HUES6 (cell line): ENCODE results near the gene CFAP61.

Source experiments
- H3K27ac ChIP-seq: 2 replicates; pipeline ENCODE4 v1.7.0; 2013; ENCODE audit warnings: low read depth, mild to moderate bottlenecking, low read length, inconsistent platforms
- H3K27me3 ChIP-seq: 2 replicates; pipeline ENCODE4 v1.6.1; 2013; ENCODE audit warnings: low read length; ENCODE audit not compliant: control insufficient read depth, insufficient read depth
- H3K36me3 ChIP-seq: 2 replicates; pipeline ENCODE4 v1.6.1; 2013; ENCODE audit warnings: low read length; ENCODE audit not compliant: control insufficient read depth, insufficient read depth
- H3K4me1 ChIP-seq: 2 replicates; pipeline ENCODE4 v1.6.1; 2013; ENCODE audit warnings: low read length; ENCODE audit not compliant: control insufficient read depth, insufficient read depth
- H3K4me3 ChIP-seq: 2 replicates; pipeline ENCODE4 v1.5.1; 2013; ENCODE audit warnings: low read depth, low read length
- H3K9ac ChIP-seq: one replicate; pipeline ENCODE4 v1.6.1; 2013; ENCODE audit warnings: mild to moderate bottlenecking, low read length
- H3K9me3 ChIP-seq: 2 replicates; pipeline ENCODE4 v1.6.1; 2013; ENCODE audit warnings: low read depth, low read length; ENCODE audit not compliant: control insufficient read depth, insufficient read depth

CFAP61 gene

GRCh38 chr20:20390393-20390792 is 338.1 kb downstream of the CFAP61 start:
- Histone ChIP-seq H3K27me3 (no peaks in the 10 kb centered on the region), H3K27ac (no peak overlapping the region), H3K9ac (no peak overlapping the region), H3K9me3 (no peaks in the 10 kb centered on the region), H3K4me3 (no peak overlapping the region), H3K4me1 (no peaks in the 10 kb centered on the region), H3K36me3 (0 out of 2 replicates have a peak, but pooled peaks cover 3% of the 10 kb centered on the region)

- Histone ChIP-seq H3K9me3 (no peaks in the 10 kb centered on the region), H3K4me3 (no peak overlapping the region), H3K27ac (no peak overlapping the region), H3K9ac (no peak overlapping the region), H3K36me3 (0 out of 2 replicates have a peak, but pooled peaks cover 3% of the 10 kb centered on the region), H3K4me1 (no peaks in the 10 kb centered on the region), H3K27me3 (no peaks in the 10 kb centered on the region)
Measured at GRCh38 chr20:20391115-20391514, 338.8 kb downstream of the CFAP61 start.

- Histone ChIP-seq H3K4me3 (no peak overlapping the region), H3K27ac (no peak overlapping the region), H3K9ac (no peak overlapping the region), H3K9me3 (no peaks in the 10 kb centered on the region), H3K27me3 (no peaks in the 10 kb centered on the region), H3K4me1 (no peaks in the 10 kb centered on the region), H3K36me3 (0 out of 2 replicates have a peak, but pooled peaks cover 3% of the 10 kb centered on the region)
Measured at GRCh38 chr20:20391766-20392165, 339.4 kb downstream of the CFAP61 start.

- no peak overlapping the region for H3K27ac ChIP-seq
- H3K9ac ChIP-seq = no peak overlapping the region
Measured at GRCh38 chr20:20393207-20394120, 341.1 kb downstream of the CFAP61 start.

GRCh38 chr20:20395087-20395486 is 342.8 kb downstream of the CFAP61 start:
- no peaks in the 10 kb centered on the region for H3K9me3 ChIP-seq
- no peaks in the 10 kb centered on the region for H3K4me1 ChIP-seq
- H3K36me3 ChIP-seq = 0 out of 2 replicates have a peak, but pooled peaks cover 3% of the 10 kb centered on the region
- H3K4me3 ChIP-seq = no peak overlapping the region
- H3K9ac ChIP-seq = no peak overlapping the region
- no peaks in the 10 kb centered on the region for H3K27me3 ChIP-seq
- H3K27ac ChIP-seq = no peak overlapping the region

More at GRCh38 chr20:20393207-20394120, 341.1 kb downstream of the CFAP61 start:
- H3K9me3 ChIP-seq = no peaks in the 10 kb centered on the region
- H3K4me1 ChIP-seq = no peaks in the 10 kb centered on the region
- H3K36me3 ChIP-seq = 0 out of 2 replicates have a peak, but pooled peaks cover 3% of the 10 kb centered on the region
- no peaks in the 10 kb centered on the region for H3K27me3 ChIP-seq
- H3K4me3 ChIP-seq = no peak overlapping the region

GRCh38 chr20:20395903-20396568 is 343.7 kb downstream of the CFAP61 start:
- H3K4me3 ChIP-seq = no peak overlapping the region
- no peaks in the 10 kb centered on the region for H3K4me1 ChIP-seq
- H3K27ac ChIP-seq = no peak overlapping the region
- no peaks in the 10 kb centered on the region for H3K27me3 ChIP-seq
- H3K9ac ChIP-seq = no peak overlapping the region
- no peaks in the 10 kb centered on the region for H3K9me3 ChIP-seq
- H3K36me3 ChIP-seq = 0 out of 2 replicates have a peak, but pooled peaks cover 3% of the 10 kb centered on the region

GRCh38 chr20:20396794-20397193 is 344.5 kb downstream of the CFAP61 start:
- Histone ChIP-seq H3K4me3 (no peak overlapping the region), H3K9ac (no peak overlapping the region), H3K36me3 (0 out of 2 replicates have a peak, but pooled peaks cover 3% of the 10 kb centered on the region), H3K9me3 (no peaks in the 10 kb centered on the region), H3K27ac (no peak overlapping the region), H3K4me1 (no peaks in the 10 kb centered on the region), H3K27me3 (no peaks in the 10 kb centered on the region)

- no peak overlapping the region for H3K9ac ChIP-seq
- H3K4me1 ChIP-seq = no peaks in the 10 kb centered on the region
- H3K9me3 ChIP-seq = no peaks in the 10 kb centered on the region
- H3K36me3 ChIP-seq = no peaks in the 10 kb centered on the region
- H3K4me3 ChIP-seq = no peak overlapping the region
- no peak overlapping the region for H3K27ac ChIP-seq
- no peaks in the 10 kb centered on the region for H3K27me3 ChIP-seq
Measured at GRCh38 chr20:20398123-20398522, 345.8 kb downstream of the CFAP61 start.

- no peak overlapping the region for H3K4me3 ChIP-seq
- no peaks in the 10 kb centered on the region for H3K4me1 ChIP-seq
- no peaks in the 10 kb centered on the region for H3K27me3 ChIP-seq
- H3K36me3 ChIP-seq = no peaks in the 10 kb centered on the region
- H3K27ac ChIP-seq = no peak overlapping the region
- no peak overlapping the region for H3K9ac ChIP-seq
- no peaks in the 10 kb centered on the region for H3K9me3 ChIP-seq
Measured at GRCh38 chr20:20399531-20400500, 347.5 kb downstream of the CFAP61 start.

GRCh38 chr20:20401991-20402390 is 349.7 kb downstream of the CFAP61 start:
- Histone ChIP-seq H3K27ac (no peak overlapping the region), H3K36me3 (no peaks in the 10 kb centered on the region), H3K4me1 (no peaks in the 10 kb centered on the region), H3K27me3 (no peaks in the 10 kb centered on the region), H3K9me3 (no peaks in the 10 kb centered on the region), H3K9ac (no peak overlapping the region), H3K4me3 (no peak overlapping the region)
